Stimulated activated CD8-positive, alpha-beta memory T cell treated with anti-CD3 and anti-CD28 coated beads, Interleukin-2, amount 100 ng/mL, for 1 hour (primary cell): ENCODE measurements around the gene NCOR2.

Experiments
- DNase-seq, 2 donors: peaks; one replicate each; pipeline ENCODE4 v3.0.0-alpha.2; 2020; ENCODE audit warnings: low read depth in 2 of 2

Gene NCOR2

DNA sequence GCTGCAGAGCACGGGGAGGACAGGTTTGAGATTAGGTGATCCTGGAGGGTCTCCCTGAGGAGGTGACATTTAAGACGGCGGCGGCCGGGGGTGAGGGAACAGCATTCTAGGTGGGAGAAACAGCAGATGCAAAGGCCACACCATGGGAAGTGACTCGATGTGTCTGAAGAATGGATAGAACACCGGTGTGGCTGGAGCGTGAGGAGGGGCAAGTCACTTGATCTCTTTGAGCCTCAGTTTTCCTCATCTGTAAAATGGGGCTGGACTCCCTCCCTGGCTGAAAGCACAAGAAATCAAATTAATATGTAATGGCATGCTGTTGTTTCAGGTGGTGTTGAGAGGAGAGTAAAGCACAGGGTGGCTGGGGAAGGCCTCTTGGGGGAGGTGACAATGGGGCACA is 10.0 kb upstream of the NCOR2 start:
- DNase-seq: no peak

DNA sequence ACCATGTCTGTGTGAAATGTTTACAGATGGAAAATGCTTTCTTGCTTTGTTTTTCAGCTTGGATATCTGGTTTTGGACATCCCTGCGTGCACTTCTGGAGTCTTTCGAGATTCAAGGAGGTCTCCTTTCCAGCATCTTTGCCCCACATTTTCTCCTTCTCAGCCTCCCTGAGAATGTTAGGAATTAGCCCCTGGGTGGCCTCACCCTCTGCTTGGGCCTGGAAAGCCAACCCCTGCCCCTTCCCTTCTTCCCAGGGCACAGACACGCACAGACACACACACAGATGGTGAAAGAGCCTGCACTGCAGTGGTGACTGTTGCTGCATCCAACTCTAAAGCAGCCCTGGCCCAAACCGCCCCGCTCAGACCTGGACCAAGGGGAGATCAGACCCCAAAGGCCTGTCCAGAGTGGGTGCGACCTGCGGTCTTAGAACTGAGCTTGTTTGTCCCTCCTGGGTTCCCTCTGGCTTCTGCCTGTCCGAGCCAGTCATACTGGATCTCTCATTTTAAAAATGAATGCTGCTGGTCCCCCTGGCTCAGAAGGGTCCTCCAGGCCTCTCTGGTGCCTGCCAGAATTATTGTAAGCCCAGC is 8.7 kb upstream of the NCOR2 start:
- no peak for DNase-seq

DNA sequence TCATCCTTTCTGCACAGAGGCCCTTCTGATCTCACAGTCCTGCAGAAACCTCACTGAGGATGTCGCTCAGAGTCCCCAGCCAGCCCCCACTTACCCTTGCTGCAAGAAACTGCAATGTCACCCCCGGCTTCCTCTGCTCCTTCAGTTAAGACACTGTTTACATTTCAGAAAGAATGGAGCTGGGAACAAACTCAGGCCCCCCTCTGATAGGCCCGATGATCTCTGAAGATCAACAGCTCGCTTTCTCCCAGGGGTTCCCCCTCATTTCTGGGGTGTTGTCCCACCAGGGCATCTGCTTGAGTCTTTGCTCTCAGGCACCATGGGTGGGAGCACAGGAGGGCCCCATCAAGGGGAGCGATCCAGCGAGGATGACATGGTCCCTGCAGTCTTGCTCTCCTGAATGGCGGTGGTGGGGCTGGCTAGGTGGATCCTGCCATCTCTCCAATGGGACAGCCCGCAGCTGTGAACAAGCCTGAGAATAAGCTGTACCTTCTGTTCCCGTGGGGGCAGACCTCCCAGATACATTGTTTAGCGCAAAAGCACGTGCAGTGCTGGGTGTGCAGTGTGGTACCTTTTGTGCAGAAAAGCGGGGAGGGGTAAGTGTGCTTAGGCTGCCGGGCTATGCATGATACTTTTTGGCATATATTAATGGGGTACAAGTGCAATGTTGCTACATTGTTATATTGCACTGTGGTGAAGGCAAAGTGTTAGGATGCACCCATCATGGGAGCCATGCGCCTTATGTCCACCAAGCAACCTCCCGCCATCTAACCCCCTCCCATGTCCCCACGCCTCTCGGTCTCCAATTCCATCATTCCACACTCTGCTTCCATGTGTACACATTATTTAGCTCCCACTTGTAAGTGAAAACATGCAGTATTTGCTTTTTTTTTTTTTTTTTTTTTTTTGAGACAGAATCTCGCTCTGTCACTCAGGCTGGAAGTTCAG is 6.7 kb upstream of the NCOR2 start:
- no peak for DNase-seq

DNA sequence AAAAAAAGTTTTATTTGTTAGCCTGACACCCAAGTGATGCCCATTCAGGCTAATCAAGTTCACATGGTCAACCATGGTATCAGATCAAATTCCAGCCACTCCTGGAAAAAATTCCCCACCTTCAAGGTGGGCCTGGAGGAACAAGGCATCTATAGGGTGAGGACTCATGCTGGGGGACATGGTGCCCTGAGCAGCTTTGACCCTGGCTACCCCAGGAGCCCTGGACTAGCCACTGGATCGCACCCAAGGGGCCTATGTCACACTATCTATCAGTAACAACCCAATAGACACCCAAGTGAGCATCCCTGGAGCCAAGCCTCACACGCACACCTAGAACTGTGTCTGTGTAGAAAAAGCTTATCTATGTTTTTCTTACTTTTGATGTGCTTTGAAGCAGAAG is 4.1 kb upstream of the NCOR2 start:
- no peak for DNase-seq

DNA sequence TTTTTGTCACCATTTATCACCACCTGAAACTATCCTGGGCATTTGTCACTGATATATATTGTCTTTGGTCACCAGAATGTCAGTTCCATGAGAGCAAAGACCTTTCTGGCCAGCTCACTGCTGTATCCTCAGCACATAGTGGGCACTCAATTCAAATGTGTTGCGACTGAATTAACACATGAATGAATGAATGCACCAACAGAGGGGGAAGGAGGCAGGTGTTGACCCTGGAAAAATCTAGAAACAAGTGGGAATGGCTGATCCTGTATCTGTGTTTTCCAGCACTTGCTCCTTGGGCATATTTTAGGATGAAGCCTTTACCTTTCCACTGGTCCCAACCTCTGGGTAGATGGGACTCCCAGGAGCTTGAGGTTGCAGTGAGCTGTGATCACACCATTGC is 3.4 kb upstream of the NCOR2 start:
- no peak for DNase-seq

DNA sequence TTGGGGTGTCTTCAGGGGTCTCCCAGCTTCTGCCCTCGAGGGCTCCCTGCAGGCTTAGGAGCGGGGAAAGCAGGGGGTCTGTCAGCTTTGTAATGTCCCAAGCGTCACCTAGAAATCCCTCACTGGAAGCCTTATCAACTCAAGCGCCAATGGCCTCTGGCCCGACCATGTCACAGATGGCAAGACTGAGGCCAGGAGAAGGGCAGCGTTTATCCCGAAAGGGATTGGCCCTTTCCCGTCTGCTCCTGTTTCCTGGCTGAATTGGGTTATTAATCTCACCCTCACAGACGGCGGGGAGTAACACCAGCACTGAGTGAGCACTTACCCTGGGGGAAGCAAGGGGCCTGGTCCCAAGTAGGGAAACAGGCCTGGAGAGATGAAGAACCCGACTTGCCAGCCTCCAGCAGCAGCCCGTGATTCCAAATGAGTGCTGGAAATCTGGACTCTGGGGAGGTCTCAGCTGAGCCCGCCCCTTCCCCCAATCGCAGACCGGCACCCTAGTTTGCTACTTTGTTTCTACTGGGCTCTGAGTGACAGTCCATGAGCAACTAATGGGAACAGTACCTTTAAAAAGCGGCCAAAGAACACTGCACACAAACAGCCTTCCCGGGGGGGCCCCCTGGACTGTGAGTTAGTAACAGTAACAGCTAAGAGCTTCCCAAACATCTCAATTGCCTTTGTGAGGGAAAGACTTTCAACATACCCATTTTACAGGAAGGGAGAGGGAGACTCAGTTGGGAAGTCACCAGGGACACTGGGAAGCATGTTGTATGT is 2.1 kb upstream of the NCOR2 start:
- no peak for DNase-seq

DNA sequence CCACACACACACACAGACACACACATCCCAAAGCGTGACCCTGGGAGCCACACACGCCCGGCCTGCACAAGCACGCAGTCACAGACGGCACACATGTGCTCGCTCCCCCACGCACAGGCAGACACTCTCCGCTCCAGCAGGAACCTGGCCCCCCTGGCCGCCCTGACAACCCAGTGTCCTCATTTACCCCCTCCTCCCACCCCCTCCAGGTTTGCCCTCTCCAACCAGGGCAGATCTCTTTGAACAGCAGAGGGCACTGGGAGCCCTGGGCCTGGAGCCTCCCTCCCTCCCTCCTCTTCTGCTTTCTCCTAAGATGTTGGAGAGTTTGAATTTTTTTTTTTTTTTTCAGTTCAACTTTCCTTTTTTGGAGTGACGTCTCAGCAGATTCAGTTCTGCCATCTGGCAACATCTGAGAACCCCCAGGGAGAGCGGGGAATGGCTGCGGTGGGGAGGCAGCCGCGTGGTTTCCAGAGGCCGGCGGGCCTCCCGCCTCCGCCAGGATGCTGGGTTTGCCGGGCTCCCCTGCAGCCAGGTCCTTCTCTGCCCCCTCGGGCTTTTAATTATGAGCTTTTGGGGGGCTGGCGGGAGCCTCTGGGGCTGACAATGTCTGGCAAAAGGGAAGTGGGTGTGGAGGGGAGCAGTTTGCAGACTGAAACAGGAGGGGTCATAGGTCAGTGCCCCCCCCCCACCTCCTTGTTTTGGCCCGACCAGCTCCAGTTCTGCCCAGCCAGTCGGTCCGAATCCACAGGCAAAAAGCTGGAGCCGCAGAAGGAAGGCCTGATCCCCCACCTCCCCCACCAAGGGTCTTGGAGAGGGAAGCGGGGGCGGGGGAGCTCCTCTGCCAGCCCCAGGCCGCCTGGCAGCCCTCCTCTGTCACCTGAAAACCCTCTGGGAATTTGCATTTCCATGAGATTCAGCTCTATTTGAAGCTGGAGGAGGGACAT is 1.3 kb upstream of the NCOR2 start:
- DNase-seq: no peak

DNA sequence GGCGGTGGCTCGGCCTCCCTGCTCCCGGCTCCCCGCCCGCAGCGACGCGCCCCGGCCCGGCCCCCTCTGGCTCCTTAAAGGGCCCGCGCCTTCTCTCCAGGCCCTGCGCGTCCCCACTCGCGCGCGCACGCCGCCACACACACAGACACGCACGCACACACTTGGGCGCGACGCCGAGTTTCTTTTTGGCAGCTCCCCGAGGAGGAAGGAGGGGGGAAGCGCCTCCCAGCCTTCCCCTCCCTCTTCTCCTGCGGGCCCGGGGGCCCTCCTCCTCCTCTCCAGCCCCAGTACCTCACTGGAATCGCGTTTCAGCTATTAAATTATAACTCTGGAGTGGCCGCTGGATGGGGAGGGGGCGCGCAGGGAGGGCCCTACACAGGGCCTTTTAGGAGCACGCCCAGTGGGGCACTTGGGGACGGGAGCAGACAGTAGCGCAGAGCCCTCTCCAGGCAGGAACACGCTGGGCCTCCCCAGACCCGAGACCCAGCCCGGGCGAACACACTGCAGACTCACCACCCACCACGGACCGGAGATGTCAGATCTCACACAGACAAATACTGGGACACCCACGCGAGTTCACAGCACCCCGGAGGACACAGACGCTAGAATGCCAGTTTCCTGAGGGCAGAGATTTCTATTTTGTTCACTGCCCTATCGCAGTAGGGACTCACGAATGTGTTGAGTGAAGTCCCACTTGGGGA is 411 bp upstream of the NCOR2 start:
- peak; percentile 60 to 67 for DNase-seq

DNA sequence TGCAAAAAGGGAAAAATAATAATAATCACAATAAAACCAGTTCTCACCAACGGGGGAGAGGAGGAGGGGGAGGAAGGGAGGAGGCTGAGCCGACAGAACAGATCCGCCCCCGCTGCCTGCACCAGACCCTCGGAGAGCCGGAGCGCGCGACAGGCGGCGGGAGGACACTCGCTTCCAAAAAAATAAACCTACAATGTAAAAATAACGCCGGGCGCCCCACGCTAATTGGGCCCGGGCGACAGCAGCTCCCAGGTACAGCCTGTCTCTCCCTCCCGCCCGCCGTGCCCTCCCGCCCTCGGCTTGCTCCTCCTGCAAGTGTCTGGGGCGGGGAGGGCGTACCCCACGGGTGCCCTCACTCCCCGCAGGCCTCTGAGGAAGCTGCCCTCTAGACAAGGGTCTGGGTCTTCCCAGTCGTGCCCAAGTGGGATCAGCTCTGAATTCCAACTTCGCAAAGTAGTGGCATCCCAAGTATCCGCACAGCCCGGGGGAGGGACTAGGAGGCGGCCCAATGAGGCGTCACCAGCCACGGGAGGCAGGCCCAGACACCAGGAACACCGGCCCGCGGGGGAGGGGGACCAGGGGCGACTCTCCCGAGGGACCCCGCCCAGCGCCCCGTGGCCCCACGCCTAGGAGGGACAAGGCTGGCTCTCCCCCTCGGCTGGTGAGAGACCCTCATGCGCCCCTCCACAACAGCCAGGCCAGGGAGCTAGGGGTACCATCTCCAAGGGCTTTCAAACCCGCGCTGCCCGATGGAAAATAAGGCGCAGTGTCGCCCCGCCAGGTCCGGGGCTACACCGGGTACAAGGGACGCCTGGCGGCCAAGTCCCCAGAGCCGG is 1.0 kb downstream of the NCOR2 start:
- peak in 1 of 2 donors; percentile 46 for DNase-seq

DNA sequence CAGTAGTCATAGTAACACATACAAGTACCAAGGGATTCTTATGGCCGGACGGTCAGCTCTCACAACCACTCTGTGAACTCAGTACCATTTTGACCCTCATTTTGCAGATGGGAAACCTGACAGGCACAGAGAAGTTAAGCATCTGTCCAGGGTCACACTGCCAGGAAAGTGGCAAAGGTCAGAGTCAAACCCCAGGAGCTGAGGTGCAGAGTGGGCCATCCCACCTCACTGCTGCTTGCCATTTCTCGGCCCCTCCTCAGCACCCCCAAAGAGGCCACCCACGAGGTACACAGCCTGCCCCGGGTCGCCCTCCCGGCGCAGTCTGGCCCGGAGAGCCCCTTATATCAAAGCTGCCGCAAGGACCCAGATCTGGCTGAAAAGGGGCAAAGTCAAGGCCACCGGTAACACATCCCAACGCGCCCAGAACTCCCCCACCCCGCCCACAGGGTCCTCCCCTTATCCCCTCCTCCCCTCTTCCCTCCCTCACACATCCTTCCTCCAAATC is 1.7 kb downstream of the NCOR2 start:
- no peak for DNase-seq

DNA sequence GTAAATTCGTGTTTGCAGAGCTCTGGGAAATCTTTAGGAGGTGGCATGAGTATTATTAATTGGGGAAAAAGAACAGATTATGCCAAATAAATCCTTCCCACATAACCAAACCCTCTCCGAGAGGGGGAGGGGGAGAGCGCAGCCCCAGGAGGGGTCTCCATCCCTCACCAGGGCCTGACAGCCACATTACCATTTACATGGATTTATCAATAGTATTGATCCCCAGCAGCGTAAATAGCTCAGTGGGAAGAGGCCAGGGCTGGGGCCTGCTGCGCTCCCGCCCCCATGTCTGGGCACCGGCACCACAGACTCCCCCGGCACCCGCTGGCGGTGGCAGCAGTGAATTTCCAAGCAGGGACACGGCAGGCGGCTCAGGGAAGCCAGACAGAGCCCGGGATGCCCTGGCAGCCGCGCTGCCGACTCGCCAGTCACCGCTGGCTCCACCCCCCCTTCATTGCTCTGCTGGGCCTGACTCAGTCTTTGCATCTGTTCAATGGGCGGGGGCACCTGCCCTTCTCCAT is 2.4 kb downstream of the NCOR2 start:
- no peak for DNase-seq

DNA sequence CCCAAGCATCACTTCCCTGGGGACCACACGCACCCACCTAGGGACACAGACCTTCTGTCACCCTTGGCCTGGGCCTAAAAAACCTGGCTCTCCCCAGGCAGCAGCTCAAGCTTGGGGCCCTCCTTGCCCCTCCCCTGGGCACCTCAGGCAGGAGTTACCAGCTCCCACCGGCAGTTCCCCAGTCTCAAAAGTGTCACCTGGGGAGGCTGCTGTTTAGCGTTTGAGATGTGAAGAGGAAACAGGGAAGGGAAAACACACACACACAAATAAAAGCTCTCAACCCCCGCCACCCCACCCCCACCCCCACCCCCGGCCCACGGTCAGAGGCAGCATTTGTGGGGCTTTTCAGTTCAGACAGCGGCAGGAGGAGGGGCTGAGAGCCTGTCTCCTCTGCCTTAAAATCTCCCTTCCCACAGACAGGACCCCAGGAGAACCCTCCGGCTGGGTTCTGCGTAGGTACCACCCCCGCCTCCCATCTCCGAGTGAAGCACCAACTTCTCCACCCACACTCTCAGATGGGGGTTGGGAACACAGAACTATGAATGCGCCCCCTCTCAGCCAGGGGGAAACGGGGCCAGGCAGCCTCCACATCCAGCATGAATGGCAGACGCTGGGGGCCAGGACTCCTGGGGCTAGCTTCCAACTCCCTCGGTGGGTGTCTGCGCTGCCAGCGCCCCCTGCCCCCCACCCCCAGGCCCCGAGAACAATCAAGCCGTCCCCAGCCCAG is 3.0 kb downstream of the NCOR2 start:
- no peak for DNase-seq

DNA sequence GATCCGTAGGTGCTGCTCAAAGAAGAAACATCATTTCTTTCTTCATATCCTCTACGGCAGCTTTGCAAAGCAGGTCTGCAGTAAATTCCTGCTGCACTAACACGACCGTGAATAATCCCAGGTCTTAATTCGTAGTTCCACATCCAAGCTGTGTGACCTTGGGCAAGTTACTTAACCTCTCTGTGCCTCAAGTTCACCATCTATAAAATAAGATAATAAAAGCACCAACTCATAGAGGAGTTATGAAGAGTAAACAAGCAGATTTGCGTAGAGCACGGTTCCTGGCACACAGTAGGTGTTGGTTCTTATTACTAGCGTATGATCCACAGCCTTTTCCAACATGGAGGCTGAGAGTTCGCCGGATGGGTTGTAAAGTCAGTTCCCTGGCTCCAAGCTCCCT is 3.6 kb downstream of the NCOR2 start:
- DNase-seq: no peak

DNA sequence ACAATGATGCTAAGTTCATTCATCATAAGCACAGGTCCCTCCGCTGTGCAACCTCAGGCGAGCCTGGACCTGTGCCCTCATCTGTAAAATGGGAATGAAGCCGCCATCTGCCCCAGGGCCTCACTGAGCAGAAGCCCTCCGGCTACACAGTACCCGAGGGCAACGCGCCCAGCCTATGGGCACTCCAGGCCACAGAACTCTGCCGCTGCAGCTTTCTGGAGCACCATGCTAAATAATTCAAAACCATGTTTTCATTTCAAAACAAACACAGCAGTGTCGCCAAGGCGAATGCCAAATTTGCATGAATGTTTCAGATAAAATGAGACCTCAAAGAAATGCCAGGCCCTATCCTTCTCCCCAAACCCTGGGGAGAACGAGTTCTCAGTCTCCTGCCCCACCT is 4.0 kb downstream of the NCOR2 start:
- no peak for DNase-seq

DNA sequence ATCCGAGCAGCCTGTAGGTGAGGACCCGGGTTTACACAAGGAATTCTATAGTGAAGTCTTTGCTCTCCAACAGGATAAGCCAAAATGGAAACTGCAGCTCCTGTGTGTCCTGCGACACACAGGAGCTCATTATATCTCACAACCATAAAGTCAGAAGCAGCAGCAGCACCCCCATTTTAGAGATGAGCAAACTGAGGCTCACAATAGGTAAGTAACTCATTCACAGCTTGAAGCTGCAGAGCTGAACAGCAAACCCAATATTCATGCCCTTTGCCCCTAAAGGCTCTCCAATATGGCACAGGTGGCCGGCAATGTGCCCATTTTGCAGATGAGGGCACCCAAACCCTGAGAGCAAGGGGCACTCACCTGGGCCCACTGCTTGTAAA is 4.6 kb downstream of the NCOR2 start:
- no peak for DNase-seq

DNA sequence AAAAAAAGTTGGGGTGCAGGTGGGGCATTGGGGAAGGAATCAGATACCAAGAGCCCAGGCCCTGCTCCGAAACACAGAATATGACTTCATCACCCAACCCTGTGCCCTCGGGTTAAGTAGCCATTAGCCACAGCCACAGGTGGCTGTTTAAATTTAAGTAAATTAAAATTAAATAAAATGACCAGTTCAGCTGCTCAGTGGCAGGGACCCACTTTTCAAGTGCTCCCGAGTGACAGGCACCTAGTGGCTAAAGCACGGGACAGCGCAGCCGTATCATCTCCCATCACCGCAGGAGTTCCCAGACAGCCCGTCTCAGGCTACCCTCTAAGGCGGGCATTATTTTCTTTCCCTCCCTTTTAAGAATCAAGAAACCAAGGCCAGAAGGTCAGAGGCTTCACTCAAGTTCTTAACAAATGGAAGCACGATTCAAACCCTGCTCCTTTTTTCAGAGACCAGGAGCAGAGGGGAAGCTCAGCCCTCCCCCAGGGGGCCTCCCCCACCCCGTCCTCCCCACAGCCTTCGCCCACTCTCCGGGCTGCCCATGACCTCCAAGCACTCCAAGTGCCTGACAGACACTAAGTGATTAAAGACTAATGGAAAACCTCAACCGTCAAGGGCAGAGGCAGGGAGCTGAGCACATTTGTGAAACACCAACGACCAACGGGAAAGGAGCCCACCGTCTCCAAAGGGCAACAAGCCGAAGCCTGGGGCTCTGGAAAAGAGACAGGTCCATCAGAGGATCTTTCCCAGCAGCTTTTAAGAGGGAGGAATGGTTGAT is 5.2 kb downstream of the NCOR2 start:
- no peak for DNase-seq

DNA sequence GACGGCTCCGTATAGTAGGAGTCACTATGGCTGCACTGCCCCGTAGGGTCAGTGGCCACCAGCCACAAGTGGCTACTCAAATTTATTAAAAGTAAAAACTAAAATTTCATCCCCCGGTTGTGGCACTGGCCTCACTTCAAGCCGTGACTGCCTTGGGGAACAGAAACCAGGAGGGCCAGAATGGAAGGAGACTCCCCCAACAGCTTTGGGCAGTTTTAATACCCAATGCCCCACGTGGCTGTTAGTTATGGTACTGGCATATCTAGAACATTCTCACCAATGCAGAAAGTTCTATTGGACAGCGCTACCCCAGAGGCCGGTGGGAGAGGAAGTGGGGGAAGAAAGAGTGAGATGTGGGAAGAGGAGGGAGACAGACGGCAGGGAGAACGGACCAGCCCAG is 6.2 kb downstream of the NCOR2 start:
- no peak for DNase-seq
